ENCODE measurements around the gene ATXN2.

The ATXN2 gene

DNA sequence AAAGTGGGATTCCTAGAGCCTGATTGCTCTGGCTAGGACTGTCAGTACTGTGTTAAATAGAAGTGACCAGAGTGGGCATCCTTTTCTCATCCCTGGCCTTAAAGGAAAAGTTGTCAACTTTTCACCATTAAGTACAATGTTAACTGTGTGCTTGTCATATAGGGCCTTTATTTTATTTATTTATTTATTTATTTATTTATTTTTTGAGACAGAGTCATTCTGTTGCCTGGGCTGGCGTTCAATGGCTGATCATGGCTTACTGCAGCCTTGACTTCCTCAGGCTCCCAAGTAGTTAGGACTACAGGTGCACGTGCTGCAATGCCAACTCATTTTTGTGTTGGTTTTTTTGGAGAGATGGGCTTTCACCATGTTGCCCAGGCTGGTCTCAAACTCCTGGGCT lies 181.8 kb downstream of the ATXN2 start:
- no peak for TF ChIP-seq CTCF (IDR thresholded peaks at IDR 0.05; ENCODE audit: insufficient read depth, missing control alignments)
- DNase-seq (ENCODE audit: insufficient read length, low spot score), result no peak
- FAIRE-seq, result no peak

DNA sequence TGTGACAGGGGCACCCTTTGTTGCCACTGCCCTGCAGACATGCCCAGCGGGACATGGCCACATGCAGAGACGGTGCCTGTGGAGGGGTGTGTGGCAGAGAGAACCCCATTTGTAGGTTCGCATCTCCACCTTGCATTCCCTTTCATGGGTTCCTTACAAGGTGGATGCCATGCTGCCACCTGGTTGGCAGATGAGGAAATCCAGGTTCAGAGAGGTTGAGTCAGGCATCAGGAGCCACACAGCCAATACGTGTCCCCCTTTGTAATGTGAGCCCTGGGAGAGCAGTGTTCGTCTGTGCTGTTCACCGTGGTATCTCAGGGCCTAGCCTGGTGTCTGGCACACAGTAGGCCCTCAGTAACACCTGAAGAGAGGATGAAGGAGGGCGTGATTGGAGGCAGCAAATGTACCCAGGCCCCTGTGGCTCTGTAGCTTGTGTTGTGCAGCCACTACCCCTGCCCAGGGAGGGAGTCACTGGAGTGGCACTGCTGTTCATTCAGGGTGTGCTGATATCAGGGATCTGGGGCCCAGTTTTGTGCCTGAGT lies 184.3 kb downstream of the ATXN2 start:
- TF ChIP-seq CTCF (IDR thresholded peaks at IDR 0.05; ENCODE audit: insufficient read depth, missing control alignments), result no peak
- DNase-seq (ENCODE audit: insufficient read length, low spot score) (no peak), FAIRE-seq (no peak)

DNA sequence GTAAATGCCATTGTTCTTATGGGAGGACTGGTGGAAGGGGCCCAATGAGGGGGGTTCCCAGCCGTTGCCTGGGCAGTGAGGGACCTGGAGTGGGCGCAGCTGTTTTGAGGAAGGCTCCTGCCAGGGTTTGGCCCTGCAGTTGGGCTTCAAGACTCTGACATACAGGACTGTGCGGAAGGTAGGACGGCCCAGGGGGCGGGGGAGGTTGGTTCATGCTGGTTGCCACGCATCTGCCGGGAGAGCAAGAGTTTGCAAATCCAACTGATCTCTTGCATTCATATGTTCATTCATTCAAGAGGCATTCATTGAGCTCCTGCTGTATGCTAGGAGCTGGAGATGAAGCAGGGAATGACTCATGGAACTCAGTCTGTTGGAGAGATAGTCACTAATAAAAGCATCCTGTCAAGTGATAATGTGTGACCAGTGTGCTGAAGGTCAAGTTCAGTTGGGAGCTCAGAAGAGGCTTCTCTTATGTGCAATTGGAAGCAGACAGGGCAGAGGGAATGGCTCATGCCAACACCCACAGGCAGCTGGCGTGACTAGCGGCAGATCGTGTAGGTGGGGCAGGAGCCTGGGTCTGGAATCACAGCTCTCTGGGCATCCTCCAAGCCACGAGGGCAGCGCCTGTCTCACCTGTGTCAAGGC lies 185.6 kb downstream of the ATXN2 start:
- DNase-seq (ENCODE audit: insufficient read length, low spot score) (no peak), FAIRE-seq (no peak)
- TF ChIP-seq CTCF (IDR thresholded peaks at IDR 0.05; ENCODE audit: insufficient read depth, missing control alignments), result no peak

DNA sequence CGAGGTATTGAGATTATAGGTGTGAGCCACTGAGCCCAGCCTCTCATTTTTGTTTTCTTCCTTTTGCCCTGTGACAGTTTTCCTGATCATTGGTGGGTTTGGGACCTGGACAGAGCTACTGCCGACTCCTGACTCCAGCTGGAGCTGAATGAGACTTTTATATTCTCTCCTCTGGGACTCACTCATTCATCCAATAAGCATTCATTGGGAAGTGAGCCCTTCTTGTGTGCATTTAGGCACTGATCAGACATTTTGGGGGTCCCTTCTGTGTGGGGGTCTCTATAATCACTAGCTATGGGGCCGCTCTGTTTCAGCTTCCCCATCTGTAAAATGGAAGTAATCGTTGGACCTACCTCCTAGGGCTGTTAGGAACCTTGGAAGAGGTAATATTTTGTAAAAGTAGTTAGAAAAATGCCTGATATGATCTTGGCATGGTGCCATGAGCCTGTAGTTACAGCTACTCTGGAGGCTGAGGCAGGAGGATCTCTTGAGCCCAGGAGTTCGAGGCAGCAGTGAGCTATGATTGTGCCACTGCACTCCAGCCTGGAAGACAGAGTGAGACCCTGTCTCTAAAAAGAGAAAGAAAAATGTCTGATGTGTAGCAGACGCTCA lies 186.2 kb downstream of the ATXN2 start:
- FAIRE-seq, result no peak
- DNase-seq (ENCODE audit: insufficient read length, low spot score), result no peak
- TF ChIP-seq CTCF (IDR thresholded peaks at IDR 0.05; ENCODE audit: insufficient read depth, missing control alignments), result no peak

GRCh38 chr12:111412007-111412829 lies 186.9 kb downstream of the ATXN2 start:
- TF ChIP-seq CTCF (IDR thresholded peaks at IDR 0.05; ENCODE audit: insufficient read depth, missing control alignments), result no peak
- FAIRE-seq (no peak), DNase-seq (ENCODE audit: insufficient read length, low spot score) (no peak)

DNA sequence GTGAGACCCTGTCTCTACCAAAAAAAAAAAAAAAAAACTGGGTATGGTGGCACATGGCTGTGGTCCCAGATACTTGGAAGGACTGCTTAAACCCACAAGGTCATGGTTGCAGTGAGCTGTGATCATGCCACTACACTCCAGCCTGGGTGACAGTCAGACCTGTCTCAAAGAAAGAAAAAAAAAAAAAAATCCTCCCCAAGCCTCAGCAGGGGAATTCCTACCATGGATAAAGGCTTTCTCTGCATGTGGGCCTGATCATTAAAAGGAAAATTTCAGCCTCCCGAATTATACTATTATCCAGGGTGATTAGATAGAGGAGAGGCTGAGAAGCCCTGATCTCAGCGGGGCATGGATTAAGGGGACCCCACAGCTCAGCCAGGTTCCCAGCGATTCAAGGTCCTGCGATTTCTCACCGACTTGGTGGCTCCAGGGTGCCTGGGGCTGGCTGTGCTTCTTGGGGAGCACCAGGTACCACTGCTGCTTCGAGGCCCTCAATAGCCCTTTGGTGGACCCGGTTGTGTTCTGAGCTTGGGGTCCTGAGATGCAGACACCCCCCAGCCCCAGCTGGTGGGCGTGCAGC lies 187.8 kb downstream of the ATXN2 start:
- FAIRE-seq, result no peak
- no peak for TF ChIP-seq CTCF (IDR thresholded peaks at IDR 0.05; ENCODE audit: insufficient read depth, missing control alignments)
- no peak for DNase-seq (ENCODE audit: insufficient read length, low spot score)

All from D721Med (cell line).